GM12874 (cell line): Measurements from ENCODE around the gene PTPN3.

Source experiments
- TF ChIP-seq, protein P1 (sequence below): IDR thresholded peaks from 2 replicates; pipeline ENCODE4 v1.5.1; 2011; ENCODE audit warnings: low read depth, mild to moderate bottlenecking, control low read depth, low read length, moderate library complexity; ENCODE audit not compliant: insufficient read depth

PTPN3 gene

DNA sequence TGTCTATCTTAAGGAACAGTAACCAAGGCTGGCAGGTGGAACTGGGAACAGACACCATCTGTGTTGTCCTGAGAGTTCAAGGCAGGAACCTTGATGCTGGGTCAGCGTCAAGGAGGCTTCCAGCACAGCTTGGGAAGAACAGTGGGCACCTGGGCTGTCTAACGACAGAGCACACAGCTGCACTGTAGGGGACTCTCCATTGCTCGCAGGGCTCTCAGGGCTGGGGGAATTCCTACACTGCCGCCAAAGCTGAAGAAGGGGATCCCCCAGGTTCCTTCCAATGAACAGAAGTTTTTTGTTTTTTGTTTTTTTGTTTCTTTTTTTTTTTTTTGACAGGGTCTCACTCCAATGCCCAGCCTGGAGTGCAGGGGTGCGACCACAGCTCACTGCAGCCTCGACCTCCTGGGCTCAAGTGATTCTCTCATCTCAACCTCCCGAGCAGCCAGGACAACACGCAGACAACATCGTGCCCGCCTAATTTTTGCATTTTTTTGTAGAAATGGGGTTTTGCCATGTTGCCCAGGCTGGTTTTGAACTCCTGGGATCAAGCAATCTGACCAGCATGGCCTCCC is 81.9 kb downstream of the PTPN3 start:
- TF ChIP-seq, protein P1, sequence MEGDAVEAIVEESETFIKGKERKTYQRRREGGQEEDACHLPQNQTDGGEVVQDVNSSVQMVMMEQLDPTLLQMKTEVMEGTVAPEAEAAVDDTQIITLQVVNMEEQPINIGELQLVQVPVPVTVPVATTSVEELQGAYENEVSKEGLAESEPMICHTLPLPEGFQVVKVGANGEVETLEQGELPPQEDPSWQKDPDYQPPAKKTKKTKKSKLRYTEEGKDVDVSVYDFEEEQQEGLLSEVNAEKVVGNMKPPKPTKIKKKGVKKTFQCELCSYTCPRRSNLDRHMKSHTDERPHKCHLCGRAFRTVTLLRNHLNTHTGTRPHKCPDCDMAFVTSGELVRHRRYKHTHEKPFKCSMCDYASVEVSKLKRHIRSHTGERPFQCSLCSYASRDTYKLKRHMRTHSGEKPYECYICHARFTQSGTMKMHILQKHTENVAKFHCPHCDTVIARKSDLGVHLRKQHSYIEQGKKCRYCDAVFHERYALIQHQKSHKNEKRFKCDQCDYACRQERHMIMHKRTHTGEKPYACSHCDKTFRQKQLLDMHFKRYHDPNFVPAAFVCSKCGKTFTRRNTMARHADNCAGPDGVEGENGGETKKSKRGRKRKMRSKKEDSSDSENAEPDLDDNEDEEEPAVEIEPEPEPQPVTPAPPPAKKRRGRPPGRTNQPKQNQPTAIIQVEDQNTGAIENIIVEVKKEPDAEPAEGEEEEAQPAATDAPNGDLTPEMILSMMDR, result no peak

DNA sequence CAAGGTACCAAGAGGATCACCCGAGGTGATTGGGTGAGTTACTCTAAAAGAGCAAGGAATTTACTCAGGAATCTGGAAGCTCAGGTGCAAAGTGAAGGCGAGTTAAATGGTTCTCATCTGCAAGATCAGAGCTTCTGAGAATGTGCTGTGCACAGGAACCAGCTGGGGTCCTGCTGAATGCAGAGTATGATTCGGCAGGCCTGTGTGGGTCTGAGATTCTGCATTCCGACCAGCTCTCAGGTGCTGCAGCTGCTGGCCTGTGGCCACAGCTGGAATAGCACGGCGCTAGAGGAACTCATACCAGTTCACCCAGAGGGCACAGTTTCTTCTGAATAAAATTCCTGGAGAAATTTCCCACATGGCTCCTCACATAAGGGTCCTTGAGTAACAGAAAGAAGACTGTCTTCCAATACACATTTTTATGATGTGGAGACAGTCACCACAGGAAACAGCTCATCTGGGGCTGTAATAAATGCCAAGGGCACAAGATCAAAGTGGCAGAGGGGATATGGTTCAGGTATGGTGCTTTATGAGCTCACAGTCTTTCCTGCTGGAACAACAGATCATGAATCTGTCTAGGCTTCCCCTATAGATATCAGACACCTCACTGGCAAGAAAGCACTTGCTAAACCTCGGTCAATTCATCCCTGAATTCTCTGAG is 83.9 kb downstream of the PTPN3 start:
- TF ChIP-seq, protein P1, result no peak

DNA sequence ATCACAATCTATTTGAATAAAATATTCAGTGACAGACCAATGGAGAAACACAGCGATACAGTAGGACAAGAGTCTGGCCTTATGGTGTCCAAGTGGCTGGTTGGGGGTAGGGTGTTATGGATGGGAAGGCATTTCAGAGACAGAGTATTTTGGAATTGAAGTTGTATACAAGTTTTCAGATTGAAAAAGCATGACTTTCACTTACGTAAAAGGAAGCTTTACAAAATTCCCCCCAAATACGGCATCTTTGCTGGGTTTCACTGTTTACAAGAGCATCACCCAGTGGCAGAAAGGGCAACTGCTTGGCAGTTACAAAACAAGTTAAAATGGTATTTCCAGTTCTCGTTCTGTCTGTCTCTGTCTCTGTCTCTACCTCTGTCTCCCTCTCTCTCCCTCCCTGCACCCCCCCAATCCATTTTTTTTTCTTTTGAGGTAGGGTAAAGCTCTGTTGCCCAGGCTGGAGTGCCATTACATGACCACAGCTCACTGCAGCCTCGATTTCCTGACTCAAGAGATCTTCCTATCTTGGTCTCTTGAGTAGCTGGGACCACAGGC is 86.2 kb downstream of the PTPN3 start:
- TF ChIP-seq, protein P1, result peak; percentile 90

DNA sequence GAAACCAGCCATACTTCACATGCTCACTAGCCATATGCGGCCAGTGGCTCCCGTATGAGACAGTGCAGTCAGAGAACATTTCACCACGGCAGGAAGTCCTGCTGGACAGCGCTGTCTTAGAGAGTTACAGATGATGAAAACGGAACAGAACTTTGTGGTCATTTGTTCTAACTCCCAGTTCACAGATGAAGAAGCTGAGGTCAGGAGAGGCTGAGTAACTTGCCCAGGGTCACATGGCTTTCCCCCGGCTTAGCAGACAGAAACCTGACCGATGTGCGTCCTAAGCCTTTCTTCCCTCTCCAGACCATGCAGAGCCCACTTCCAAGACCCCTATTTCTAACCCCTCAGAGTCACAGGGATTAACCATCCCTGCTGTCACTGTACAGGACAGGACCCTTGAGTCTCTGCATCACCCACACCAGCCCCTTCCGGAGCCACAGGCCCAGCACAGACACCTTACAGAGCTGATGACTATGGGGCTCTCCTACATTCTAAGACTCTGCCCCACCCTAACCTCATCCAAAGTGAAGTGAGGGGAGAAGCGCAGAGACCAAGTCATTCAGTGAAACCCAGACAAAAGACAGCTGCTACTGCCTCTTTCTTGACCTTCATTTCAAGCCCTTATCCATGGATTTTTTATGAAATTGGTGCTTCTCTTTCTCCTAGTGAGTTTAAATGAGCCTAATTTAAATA is 86.9 kb downstream of the PTPN3 start:
- TF ChIP-seq, protein P1, result no peak

DNA sequence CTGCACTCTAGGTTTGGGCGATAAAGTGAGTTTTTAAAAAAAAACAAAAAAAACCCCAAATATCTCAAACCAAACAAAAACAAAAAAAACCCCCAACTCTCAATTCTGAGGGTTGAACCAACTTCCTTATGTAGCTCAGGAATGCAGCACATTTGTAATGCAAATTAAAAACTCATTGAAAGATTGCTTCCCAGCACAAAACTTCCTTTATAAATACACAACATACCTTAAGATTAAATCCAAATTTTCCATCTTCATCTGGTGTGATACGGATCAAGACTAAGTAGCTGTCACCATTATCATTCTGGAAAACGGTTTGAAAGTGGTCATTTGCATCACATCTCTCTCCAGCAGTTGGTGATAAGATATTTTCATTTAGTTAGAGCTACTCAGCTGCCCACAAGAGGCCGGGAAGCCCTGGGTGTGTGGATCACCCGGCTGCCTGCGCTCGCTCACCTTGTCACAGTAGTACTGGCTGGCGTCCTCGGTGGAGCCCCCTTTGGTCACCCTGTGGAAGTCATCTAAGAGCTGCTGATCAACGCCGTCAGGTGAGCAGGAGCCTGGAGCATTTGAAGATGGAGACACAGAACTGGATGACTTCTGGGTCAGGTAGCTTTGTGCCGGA is 88.2 kb downstream of the PTPN3 start:
- TF ChIP-seq, protein P1, result peak; percentile 11; the same call in 1 of the 2 replicates

DNA sequence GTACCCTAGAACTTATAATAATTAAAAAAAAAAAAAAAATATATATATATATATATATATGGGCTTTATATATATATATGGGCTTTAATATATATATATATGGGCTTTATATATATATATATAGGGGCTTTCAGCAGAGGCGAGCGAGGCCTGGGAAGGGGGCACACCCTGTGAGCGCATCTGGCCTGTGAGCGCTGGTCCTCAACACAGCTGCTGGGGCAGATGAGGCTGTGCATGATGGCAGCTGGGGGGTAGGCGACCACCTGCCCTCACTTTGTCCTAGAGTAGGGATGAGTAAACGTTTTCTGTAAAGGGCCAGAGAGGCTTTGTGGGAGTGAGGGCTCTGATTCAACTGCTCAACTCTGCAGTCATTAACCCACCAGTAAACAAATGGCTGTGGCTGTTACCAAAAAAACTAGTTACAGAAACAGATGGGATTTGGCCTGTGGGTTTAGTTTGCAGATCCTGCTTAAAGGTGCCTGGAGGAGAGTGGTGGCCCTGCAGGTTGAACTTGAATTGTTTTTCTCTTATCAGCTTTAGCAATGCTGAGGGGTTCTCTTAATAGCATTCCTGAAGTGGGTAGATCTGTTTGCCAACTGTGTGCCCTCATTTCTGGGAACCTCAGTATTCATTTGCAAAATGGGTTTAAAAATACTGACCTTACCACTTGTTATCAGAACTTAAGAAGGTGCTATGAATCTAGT is 89.2 kb downstream of the PTPN3 start:
- TF ChIP-seq, protein P1, result no peak
